Stimulated activated CD4-positive, alpha-beta T cell treated with anti-CD3 and anti-CD28 coated beads, Interleukin-1b, Interleukin-23, amount 100 ng/mL, for 4 hours (primary cell): ENCODE data around the gene CADM2.
"Not testable (repeated sequence)": the region's sequence is repeated elsewhere in the genome, so short reads cannot be mapped to it uniquely, and the experiment has no call there.

Experiments used
- DNase-seq, 2 donors: peaks; one replicate each; pipeline ENCODE4 v3.0.0-alpha.2; 2020; ENCODE audit warnings: low read depth in 2 of 2

Gene CADM2

GRCh38 chr3:85077018-85077417 lies 118.2 kb downstream of the CADM2 start:
- DNase-seq = no peak

- no peak for DNase-seq
Measured at GRCh38 chr3:85081191-85081906, 122.6 kb downstream of the CADM2 start.

GRCh38 chr3:85090495-85090894 lies 131.7 kb downstream of the CADM2 start:
- no peak for DNase-seq

GRCh38 chr3:85100316-85100715 lies 141.5 kb downstream of the CADM2 start:
- no peak for DNase-seq

- no peak for DNase-seq
Measured at GRCh38 chr3:85102781-85103180, 144.0 kb downstream of the CADM2 start.

GRCh38 chr3:85110393-85110792 lies 151.6 kb downstream of the CADM2 start:
- DNase-seq = no peak

GRCh38 chr3:85120879-85121278 lies 162.1 kb downstream of the CADM2 start:
- no peak for DNase-seq

- DNase-seq = not testable (repeated sequence)
Measured at GRCh38 chr3:85132864-85133263, 174.1 kb downstream of the CADM2 start.

- DNase-seq = not testable (repeated sequence)
Measured at GRCh38 chr3:85133691-85134420, 175.1 kb downstream of the CADM2 start.

- no peak for DNase-seq
Measured at GRCh38 chr3:85142626-85143025, 183.8 kb downstream of the CADM2 start.

GRCh38 chr3:85148036-85148435 lies 189.2 kb downstream of the CADM2 start:
- no peak for DNase-seq

GRCh38 chr3:85151555-85151954 lies 192.8 kb downstream of the CADM2 start:
- no peak for DNase-seq

GRCh38 chr3:85153279-85153678 lies 194.5 kb downstream of the CADM2 start:
- not testable (repeated sequence) for DNase-seq

GRCh38 chr3:85159376-85159775 lies 200.6 kb downstream of the CADM2 start:
- no peak for DNase-seq

GRCh38 chr3:85161544-85161943 lies 202.8 kb downstream of the CADM2 start:
- no peak for DNase-seq

GRCh38 chr3:85162905-85163304 lies 204.1 kb downstream of the CADM2 start:
- no peak for DNase-seq

- no peak for DNase-seq
Measured at GRCh38 chr3:85164436-85164835, 205.6 kb downstream of the CADM2 start.

- no peak for DNase-seq
Measured at GRCh38 chr3:85167576-85167975, 208.8 kb downstream of the CADM2 start.

GRCh38 chr3:85170646-85171045 lies 211.9 kb downstream of the CADM2 start:
- no peak for DNase-seq

- DNase-seq = no peak
Measured at GRCh38 chr3:85171976-85172375, 213.2 kb downstream of the CADM2 start.

GRCh38 chr3:85176799-85177198 lies 218.0 kb downstream of the CADM2 start:
- no peak for DNase-seq

GRCh38 chr3:85182975-85183752 lies 224.4 kb downstream of the CADM2 start:
- no peak for DNase-seq

- no peak for DNase-seq
Measured at GRCh38 chr3:85185495-85185894, 226.7 kb downstream of the CADM2 start.
